Measurements from ENCODE around the gene ZNF212. TPM values are rescaled to one million over a fixed set of nuclear protein-coding genes. Genes with fewer than 3 reads are reported as not detected.

Gene ZNF212
- total RNA-seq, 2 donors from 2014 or later = 12.1 to 13.3 TPM

DNA sequence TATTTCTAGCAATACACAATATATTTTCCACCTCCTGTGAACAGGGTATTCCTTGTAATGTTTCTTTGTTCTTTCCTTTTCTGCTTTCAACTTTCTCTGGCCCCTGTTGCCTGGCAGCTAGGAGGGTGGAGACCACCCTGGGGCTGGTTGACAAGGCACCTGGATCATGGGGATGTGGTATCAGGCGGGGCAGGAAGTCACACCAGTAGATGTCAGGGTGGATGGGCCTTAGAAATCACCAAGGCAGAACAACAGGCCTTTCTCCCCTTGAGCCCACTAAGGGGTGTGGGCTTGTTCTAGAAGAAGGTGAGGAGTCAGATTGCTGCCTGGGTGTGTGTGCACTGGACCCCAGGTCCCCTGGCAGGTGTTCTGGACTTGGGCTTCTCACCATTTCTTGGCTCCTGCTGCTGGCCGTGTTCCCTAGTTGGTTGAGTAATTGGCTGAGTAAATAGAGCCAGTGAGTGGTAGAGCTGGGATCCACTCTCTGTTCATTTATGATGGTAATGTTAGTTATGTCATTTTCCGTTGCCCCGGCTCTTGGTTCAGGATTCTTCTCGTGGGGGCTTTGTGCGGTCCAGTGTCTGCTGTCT lies 47.5 kb downstream of the ZNF212 start:
- Mint-ChIP-seq H3K27ac (no peak overlapping the region), H3K36me3 (no peaks in the 10 kb centered on the region), H3K9me3 (no peaks in the 10 kb centered on the region)
- ATAC-seq (no peak), DNase-seq (ENCODE audit: low spot score in 2 of 2) (no peak)

GRCh38 chr7:149287622-149288021 lies 48.2 kb downstream of the ZNF212 start:
- H3K9me3 Mint-ChIP-seq = no peaks in the 10 kb centered on the region
- H3K27ac Mint-ChIP-seq = no peak overlapping the region
- ATAC-seq = no peak
- no peak for DNase-seq (ENCODE audit: low spot score in 2 of 2)
- no peaks in the 10 kb centered on the region for H3K36me3 Mint-ChIP-seq

DNA sequence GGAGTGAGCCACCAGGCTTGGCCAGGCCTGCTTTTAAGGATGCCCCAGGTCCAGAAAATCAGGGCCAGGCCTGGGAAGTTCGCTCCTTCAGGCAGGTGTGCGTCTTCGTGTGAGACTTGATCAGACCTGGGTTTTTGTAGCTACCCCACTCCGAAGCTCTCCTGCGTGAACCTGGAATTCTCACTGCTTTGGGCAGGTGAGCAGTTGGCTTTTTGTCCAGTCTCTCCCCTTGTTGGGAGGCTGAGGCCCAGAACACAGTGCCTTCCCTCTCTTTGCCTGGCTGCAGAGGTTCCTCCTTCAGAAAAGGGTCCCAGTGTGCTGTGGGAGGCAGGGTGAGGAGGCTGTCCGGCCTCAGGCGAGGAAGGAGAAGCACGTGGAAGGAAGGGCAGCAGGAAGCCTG lies 49.8 kb downstream of the ZNF212 start:
- peak overlapping the region in 1 of 2 donors; percentile 9 for H3K27ac Mint-ChIP-seq
- no peaks in the 10 kb centered on the region for H3K9me3 Mint-ChIP-seq
- DNase-seq (ENCODE audit: low spot score in 2 of 2) (no peak), ATAC-seq (no peak)
- H3K36me3 Mint-ChIP-seq = no peaks in the 10 kb centered on the region

- no peak for ATAC-seq
- Mint-ChIP-seq H3K27ac (no peak overlapping the region), H3K9me3 (no peaks in the 10 kb centered on the region), H3K36me3 (no peaks in the 10 kb centered on the region)
- no peak for DNase-seq (ENCODE audit: low spot score in 2 of 2)
These were observed 50.4 kb downstream of the ZNF212 start for GRCh38 chr7:149289856-149290255.

GRCh38 chr7:149291036-149291780 lies 51.8 kb downstream of the ZNF212 start:
- H3K27ac Mint-ChIP-seq = no peak overlapping the region
- H3K36me3 Mint-ChIP-seq = no peaks in the 10 kb centered on the region
- DNase-seq (ENCODE audit: low spot score in 2 of 2) (no peak), ATAC-seq (peak in 1 of 2 donors; percentile 82)
- H3K9me3 Mint-ChIP-seq = no peaks in the 10 kb centered on the region

DNA sequence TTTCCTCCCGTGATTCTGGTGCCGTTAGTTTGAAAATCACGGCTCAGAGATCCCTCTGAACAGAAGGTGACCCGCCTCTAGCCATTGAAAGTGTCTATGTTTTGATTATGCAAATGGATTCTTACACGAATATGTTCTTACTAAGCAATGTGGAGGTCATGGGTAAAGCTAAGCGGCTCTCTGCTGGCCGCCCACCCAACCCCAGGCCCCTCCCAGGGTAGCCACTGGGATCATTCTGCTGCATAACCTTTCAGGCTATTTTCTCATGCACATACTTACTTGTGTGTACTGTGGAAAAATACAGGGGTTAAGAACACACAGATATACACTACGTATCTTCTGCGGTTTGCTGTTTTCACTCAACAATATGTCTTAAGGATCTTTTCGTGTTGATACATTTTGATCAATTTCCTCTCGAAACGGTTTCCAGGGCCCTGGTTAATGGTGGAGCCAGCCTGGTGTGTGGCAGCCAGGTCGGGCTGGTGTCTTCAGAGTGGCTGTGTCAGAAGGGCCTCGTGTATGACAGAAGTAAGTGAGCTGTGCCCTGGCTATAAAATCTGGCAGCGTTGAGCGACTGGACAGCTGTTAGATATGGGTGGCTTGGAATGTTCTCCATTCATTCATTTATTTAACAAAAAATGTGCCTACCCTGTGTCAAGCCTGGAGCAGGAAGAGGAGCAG lies 52.5 kb downstream of the ZNF212 start:
- DNase-seq (ENCODE audit: low spot score in 2 of 2) (no peak), ATAC-seq (no peak)
- peaks cover 0 to 1% of the 10 kb centered on the region in 2 donors for H3K9me3 Mint-ChIP-seq
- H3K27ac Mint-ChIP-seq = peak overlapping the region in 1 of 2 donors; percentile 87
- peaks cover 0 to 2% of the 10 kb centered on the region in 2 donors for H3K36me3 Mint-ChIP-seq

DNA sequence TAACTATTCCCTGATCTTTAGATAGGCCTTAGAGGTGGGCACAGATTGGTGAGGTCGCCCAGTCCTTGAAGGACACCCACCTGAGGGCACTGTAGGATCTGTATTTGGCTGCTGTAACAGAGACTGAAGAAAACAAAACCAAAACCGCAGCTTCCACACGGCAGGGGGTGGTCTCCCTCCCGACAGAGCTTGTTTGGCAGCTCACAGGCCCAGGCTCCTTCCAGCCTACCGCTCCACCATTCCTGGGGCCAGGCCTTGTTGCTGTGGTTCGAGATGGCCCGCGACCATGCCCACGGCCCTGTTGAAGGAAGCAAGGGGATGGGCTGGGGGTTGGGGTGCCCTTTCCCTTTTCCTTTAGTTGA lies 53.0 kb downstream of the ZNF212 start:
- peaks cover 0 to 3% of the 10 kb centered on the region in 2 donors for H3K9me3 Mint-ChIP-seq
- ATAC-seq (no peak), DNase-seq (ENCODE audit: low spot score in 2 of 2) (no peak)
- peaks cover 0 to 8% of the 10 kb centered on the region in 2 donors for H3K36me3 Mint-ChIP-seq
- peak overlapping the region in 1 of 2 donors; percentile 87 for H3K27ac Mint-ChIP-seq

DNA sequence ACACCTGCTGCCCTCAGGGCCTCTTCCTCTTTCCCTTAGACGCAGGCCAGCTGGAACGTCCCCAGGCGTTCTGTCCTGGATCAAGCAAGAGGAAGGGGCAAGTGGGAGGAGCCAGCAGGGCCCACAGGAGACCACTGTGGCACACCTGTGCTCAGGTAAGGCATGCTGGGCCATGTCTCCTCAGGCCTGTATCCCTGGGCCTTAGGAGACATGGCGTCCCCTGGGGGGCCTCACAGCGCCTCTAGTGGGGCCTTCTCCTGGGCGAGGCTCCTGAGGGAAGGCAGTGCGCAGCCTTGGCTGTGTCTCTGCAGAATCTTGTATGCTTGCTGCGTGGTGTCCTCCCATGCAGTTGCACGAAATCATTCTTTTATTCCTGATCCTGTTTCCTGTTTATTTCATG lies 53.9 kb downstream of the ZNF212 start:
- ATAC-seq (no peak), DNase-seq (ENCODE audit: low spot score in 2 of 2) (no peak)
- Mint-ChIP-seq H3K27ac (peak overlapping the region in 1 of 2 donors; percentile 39), H3K9me3 (peaks cover 0 to 9% of the 10 kb centered on the region in 2 donors), H3K36me3 (peaks cover 0 to 14% of the 10 kb centered on the region in 2 donors)

- DNase-seq (ENCODE audit: low spot score in 2 of 2) (no peak), ATAC-seq (no peak)
- Mint-ChIP-seq H3K9me3 (peaks cover 0 to 16% of the 10 kb centered on the region in 2 donors), H3K27ac (no peak overlapping the region), H3K36me3 (peaks cover 0 to 21% of the 10 kb centered on the region in 2 donors)
These were observed 54.6 kb downstream of the ZNF212 start for GRCh38 chr7:149293946-149294633.

DNA sequence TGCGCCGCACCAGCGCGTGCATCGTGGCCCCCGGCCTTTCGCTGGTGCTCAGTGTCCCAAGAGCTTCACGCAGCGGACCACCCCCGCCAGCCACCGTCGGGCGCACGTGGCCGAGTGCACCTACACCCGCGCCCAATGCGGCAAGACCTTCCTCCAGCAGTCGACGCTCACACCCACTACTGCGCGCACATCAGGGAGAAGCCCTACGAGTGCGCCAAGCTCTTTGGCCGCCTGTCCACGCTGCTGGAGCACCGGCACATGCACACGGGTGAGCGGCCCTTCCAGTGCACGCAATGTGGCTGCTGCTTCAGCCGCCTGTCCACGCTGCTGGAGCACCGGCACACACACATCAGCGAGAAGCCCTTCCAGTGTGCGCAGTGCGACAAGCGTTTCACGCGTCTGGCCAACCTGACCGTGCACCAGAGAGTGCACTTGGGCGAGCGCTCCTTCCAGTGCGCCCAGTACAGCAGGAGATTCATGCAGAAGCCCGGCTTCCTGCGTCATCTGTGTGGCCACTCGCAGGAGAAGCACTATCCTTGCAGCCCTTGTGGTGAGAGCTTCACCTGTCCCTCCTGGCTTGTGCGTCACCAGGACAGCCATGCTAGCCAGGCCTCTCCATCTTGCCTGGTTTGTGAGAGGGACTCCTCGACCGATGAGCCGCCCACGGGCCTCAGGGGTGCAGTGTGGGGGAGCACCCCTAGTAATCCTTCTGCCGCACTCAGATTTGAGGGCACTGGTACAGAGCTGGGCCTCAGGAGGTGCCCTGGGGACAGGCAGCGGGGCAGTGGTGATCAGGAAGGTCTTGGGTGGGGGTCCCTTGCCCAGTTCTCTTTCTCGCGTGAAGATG lies 55.4 kb downstream of the ZNF212 start:
- DNase-seq (ENCODE audit: low spot score in 2 of 2) = no peak

GRCh38 chr7:149295481-149295850 lies 56.0 kb downstream of the ZNF212 start:
- DNase-seq (ENCODE audit: low spot score in 2 of 2) (no peak), ATAC-seq (no peak)
- peak overlapping the region; percentile 30 to 65 for H3K27ac Mint-ChIP-seq
- H3K9me3 Mint-ChIP-seq = peaks cover 0 to 17% of the 10 kb centered on the region in 2 donors
- peaks cover 0 to 21% of the 10 kb centered on the region in 2 donors for H3K36me3 Mint-ChIP-seq

More for the DNA sequence above, 55.4 kb downstream of the ZNF212 start:
- Mint-ChIP-seq H3K27ac (peak overlapping the region; percentile 30 to 65), H3K36me3 (peaks cover 0 to 21% of the 10 kb centered on the region in 2 donors), H3K9me3 (peaks cover 0 to 17% of the 10 kb centered on the region in 2 donors)
- no peak for ATAC-seq

DNA sequence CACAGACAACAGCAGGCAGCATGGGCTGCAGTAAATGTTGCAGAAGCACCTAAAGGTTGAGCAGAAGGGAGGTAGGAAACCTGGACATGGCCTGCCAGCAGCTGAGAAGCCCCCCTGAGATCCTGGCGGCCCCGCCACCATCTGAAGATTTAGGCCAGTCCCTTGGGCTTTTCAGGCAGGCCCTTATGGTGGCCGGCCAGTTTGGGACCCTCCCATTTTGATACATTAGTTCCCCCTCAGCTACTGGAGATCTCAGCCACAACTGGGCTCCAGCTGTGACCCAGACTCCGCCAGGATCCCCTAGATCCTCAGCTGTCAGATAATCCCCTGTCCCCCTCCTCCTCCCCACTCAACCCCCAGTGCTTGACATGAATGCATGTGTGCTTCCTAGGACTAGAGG lies 56.9 kb downstream of the ZNF212 start:
- ATAC-seq = no peak
- H3K27ac Mint-ChIP-seq = peak overlapping the region; percentile 30 to 36
- peaks cover 0 to 17% of the 10 kb centered on the region in 2 donors for H3K9me3 Mint-ChIP-seq
- DNase-seq (ENCODE audit: low spot score in 2 of 2) = no peak
- H3K36me3 Mint-ChIP-seq = peaks cover 0 to 21% of the 10 kb centered on the region in 2 donors

GRCh38 chr7:149297034-149297755 lies 57.7 kb downstream of the ZNF212 start:
- H3K36me3 Mint-ChIP-seq = peaks cover 0 to 21% of the 10 kb centered on the region in 2 donors
- peak in 1 of 2 donors; percentile 46 for DNase-seq (ENCODE audit: low spot score in 2 of 2)

GRCh38 chr7:149300620-149301285 lies 61.3 kb downstream of the ZNF212 start:
- Mint-ChIP-seq H3K27ac (no peak overlapping the region), H3K9me3 (peaks cover 0 to 17% of the 10 kb centered on the region in 2 donors), H3K36me3 (peaks cover 0 to 21% of the 10 kb centered on the region in 2 donors)
- no peak for DNase-seq (ENCODE audit: low spot score in 2 of 2)
- ATAC-seq = no peak

More at GRCh38 chr7:149297034-149297755, 57.7 kb downstream of the ZNF212 start:
- peaks cover 0 to 17% of the 10 kb centered on the region in 2 donors for H3K9me3 Mint-ChIP-seq
- peak overlapping the region; percentile 78 to 98 for H3K27ac Mint-ChIP-seq
- peak; percentile 90 to 92 for ATAC-seq

- ATAC-seq (no peak), DNase-seq (ENCODE audit: low spot score in 2 of 2) (peak in 1 of 2 donors; percentile 28)
- peaks cover 0 to 14% of the 10 kb centered on the region in 2 donors for H3K9me3 Mint-ChIP-seq
- no peak overlapping the region for H3K27ac Mint-ChIP-seq
- peaks cover 0 to 16% of the 10 kb centered on the region in 2 donors for H3K36me3 Mint-ChIP-seq
These were observed 62.8 kb downstream of the ZNF212 start for GRCh38 chr7:149302222-149302621.
